GM12873 (cell line): ENCODE measurements around the gene SFXN5.

ENCODE experiments used
- TF ChIP-seq, protein P1 (sequence below): IDR thresholded peaks from 2 replicates; pipeline ENCODE4 v1.5.1; 2012; ENCODE audit warnings: low read depth, mild to moderate bottlenecking, moderate library complexity, low read length, control low read depth; ENCODE audit not compliant: insufficient read depth; ENCODE audit errors: missing control alignments

The SFXN5 gene

DNA sequence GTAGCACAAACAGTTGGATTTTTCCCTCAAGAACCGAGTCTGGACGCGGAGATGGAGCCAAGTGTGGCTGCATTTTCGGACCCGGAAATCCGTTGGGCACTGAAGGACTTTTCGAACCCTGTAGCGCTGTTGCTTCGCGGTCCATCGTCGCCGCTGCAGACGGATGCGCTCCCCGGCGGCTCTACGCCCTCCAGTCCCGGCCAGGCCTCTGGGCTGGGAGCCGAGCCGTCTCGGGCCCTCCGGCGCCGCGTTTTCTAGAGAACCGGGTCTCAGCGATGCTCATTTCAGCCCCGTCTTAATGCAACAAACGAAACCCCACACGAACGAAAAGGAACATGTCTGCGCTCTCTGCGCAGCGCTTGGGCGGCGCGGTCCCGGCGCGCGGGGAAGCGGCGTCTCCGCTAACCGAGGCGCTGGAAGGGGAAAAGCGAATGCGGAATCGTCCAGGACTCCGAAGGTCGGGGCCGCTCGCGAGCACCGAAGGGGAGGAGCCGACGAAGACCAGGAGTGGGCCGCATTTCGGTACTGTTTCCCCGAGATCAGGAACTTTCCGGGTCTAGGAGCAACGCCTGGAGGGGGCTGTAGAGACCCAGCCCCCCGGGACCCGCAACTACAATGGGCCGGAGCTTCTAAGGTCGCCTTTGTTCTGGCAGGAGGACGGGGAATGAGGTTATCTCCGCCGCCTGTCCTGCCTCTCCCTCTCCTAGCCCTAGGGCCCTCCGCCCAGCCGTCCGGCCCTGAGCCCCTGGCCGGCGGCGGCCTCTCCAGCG is 151.0 kb downstream of the SFXN5 start:
- TF ChIP-seq, protein P1, sequence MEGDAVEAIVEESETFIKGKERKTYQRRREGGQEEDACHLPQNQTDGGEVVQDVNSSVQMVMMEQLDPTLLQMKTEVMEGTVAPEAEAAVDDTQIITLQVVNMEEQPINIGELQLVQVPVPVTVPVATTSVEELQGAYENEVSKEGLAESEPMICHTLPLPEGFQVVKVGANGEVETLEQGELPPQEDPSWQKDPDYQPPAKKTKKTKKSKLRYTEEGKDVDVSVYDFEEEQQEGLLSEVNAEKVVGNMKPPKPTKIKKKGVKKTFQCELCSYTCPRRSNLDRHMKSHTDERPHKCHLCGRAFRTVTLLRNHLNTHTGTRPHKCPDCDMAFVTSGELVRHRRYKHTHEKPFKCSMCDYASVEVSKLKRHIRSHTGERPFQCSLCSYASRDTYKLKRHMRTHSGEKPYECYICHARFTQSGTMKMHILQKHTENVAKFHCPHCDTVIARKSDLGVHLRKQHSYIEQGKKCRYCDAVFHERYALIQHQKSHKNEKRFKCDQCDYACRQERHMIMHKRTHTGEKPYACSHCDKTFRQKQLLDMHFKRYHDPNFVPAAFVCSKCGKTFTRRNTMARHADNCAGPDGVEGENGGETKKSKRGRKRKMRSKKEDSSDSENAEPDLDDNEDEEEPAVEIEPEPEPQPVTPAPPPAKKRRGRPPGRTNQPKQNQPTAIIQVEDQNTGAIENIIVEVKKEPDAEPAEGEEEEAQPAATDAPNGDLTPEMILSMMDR, result no peak

DNA sequence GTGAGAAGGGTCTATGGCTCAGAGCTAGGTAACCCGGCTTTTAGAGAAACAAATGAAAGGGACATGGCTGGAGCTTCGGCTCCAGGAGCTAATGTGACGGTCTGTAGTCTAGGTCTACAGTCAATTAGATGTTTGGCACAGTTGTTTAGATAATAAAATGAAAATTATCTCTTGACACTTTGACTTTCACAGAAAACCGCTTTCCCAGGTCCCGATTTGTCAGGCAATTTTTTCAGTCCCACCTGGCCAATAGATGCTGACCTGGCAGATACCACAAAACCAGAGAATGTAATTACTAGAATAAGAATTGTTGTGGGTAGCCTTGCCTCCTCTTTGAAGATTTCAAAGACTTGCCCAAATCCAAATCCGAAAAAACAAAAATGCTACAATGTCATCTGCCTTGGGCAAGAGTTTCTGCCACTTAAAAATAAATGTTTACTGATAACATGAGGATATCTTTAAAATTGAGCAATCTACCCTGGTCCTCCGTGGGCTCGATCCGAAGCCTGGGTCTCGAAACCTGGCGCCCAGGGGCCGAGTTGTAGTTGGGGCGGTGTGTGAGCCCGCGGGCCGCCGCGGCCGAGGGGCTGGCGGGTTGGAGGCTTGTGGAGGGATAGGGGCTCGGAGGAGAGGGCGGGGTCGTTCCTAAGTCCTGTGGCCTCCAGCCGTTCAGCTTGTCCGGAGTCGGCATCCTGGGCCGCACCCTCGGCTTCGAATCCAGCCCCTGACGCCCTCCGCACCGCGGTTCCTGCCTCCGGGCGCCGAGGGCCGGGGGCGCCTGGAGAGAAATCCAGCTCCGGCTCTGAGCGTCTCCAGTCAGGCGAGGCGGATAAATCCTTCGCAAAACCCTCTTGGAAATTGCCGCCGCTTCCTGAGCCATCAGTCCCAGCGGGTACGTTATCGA is 151.8 kb downstream of the SFXN5 start:
- TF ChIP-seq, protein P1, result no peak

DNA sequence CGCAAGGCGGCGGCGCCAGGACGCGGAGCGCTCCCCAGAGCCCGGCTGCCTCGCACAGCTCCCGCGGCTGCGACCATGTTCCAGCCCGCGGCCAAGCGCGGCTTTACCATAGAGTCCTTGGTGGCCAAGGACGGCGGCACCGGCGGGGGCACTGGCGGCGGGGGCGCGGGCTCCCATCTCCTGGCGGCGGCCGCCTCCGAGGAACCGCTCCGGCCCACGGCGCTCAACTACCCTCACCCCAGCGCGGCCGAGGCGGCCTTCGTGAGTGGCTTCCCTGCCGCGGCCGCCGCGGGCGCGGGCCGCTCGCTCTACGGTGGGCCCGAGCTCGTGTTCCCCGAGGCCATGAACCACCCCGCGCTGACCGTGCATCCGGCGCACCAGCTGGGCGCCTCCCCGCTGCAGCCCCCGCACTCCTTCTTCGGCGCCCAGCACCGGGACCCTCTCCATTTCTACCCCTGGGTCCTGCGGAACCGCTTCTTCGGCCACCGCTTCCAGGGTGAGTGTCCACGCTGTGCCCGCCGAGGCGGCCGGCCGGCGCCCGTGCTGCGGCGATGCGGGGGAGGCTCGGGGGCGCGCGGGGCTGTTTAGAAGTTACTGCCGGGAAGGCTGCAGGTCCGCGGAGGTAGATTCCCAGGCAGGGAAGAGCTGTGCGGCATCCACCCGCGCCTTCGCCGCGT is 153.5 kb downstream of the SFXN5 start:
- TF ChIP-seq, protein P1, result no peak

DNA sequence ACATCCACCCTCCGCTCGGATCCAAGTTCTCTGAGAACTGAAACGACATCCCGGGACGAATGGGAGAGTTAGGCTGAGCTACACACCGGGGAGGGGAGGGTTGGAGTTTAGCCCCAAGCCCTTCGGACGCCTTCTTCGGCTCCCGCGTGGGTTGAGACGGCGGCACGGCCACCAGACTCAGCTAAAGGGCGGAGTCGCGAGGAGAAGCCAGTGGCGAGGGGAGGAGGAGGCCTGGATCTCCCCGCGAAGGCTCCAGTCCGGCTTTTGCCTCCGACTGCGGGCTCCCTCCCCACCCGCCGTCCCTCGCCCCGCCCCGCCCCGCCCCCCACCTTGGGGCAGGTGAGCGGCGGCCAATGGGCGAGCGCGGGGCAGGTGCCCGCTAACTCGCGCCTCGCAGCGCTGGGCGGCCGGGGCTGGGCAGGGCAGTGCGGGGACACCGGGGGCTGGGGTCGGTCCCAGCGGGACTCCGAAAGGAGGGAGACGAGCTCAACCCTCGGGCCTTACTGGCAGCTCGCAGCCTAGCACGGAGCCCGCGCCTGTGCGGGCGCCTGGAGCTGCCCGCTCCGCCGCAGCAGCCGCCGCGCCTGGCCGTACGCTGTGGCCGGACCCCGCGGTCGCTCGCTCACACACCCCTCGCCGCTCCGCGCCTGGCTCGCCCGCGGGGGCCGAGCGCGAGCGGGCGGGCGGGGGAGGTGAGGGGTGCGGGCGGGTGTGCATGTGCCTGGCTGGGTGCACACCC is 154.2 kb downstream of the SFXN5 start, which contains the start of gene EMX1:
EMX1 (plus strand) TSS at position 382 of the 739 bp plus-strand sequence; CDS start at position 716, 334 bp downstream.
- TF ChIP-seq, protein P1, result no peak

DNA sequence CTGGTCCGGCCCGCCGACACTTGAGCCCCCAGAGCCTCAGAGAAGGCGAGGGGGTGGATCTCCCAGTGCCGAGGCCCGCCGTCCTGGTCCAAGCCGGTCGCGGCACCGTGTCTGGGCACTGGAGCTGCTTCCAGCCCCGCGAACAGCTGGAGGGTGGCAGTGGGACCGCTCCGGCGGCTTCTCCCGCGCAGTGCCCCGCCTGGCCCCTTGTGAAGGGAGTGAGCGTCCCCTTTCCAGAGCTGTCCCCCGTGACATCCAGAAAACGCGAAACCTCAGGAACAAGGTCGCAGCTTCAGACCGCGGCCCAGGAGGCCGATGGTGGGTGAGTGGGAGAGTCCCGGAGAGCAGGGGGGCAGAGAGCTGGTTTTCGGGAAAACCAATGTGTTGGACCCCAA is 154.8 kb downstream of the SFXN5 start:
- TF ChIP-seq, protein P1, result no peak

DNA sequence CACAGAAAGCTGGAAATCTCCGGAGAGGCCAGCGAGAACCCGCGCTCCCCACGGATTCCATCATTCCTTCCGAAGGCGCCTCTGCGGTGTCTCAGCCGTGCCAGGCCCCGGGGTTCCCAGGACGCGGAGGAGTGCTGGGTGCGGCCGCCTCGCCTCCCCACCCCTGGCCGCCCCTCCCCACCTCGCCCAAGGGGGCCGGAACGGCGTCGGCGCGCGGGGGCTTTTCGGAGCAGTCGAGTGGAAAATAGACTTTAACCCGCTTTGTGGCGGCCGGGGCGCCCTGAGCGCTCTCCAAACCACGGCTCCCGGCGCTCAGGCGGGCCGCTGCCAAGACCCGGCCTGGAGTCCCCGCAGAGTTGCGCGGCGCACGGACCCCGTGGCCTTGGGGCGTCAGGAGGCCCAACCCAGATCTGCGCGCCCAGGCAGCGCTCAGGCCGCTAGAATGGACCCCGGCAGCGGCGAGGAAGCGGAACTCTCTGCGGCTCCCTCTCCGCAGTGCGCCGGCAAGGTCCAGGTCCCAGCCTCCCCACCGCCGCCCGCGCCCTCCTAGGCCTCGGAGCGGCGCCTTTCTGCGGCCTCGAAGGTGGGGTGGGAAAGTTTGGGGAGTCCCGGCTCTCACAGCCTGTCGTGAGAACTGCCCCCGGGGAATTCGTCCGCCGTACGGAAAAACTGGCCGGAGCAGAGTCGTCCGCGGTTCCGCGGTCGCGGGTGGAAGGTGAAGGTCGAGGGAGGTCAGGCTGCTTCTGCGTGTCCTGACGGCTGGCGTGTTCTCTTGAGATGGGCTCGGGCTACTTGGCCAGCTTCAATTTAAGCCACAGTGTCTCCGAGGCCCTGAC is 155.4 kb downstream of the SFXN5 start:
- TF ChIP-seq, protein P1, result no peak
